ENCODE measurements around the gene SYNGR1. TPM values are rescaled to one million over a fixed set of nuclear protein-coding genes. Genes with fewer than 3 reads are reported as not detected.

The SYNGR1 gene
- polyA plus RNA-seq, 1 experiment, result 65.6 TPM

DNA sequence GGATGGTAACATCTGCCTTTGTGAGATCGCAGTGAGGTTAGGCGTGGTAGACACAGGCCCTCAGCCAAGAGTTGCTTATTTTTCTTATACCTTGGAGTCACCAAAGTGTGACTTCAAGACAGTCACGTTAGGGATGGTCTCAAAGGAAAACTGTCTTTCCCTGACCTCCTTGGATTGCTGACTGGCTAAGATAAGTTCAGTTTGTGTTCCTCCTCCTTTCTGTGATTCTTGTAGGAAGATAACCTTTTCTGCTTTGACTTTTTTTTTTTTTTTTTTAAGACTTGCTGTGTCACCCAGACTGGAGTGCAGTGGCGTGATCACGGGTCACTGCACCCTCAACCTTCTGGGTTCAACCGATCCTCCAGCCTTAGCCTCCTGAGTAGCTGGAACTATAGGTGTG, 72.9 kb downstream of the SYNGR1 start:
- DNase-seq (ENCODE audit: low read depth), result no peak
- H3K36me3 ChIP-seq (ENCODE audit: control insufficient read depth, insufficient read depth, low read length), result peaks cover 34% of the 10 kb centered on the region
- H3K27me3 ChIP-seq (ENCODE audit: control insufficient read depth, insufficient read depth, low read length), result no peaks in the 10 kb centered on the region
- POLR2A ChIA-PET, result no interaction called here
- CTCF ChIA-PET, result no interaction called here
- H3K4me3 ChIP-seq (ENCODE audit: low read depth, low read length), result no peak overlapping the region
- TF ChIP-seq, protein P1, sequence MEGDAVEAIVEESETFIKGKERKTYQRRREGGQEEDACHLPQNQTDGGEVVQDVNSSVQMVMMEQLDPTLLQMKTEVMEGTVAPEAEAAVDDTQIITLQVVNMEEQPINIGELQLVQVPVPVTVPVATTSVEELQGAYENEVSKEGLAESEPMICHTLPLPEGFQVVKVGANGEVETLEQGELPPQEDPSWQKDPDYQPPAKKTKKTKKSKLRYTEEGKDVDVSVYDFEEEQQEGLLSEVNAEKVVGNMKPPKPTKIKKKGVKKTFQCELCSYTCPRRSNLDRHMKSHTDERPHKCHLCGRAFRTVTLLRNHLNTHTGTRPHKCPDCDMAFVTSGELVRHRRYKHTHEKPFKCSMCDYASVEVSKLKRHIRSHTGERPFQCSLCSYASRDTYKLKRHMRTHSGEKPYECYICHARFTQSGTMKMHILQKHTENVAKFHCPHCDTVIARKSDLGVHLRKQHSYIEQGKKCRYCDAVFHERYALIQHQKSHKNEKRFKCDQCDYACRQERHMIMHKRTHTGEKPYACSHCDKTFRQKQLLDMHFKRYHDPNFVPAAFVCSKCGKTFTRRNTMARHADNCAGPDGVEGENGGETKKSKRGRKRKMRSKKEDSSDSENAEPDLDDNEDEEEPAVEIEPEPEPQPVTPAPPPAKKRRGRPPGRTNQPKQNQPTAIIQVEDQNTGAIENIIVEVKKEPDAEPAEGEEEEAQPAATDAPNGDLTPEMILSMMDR (IDR thresholded peaks at IDR 0.05; ENCODE audit: insufficient read depth, low read depth, low read length), result no peak

DNA sequence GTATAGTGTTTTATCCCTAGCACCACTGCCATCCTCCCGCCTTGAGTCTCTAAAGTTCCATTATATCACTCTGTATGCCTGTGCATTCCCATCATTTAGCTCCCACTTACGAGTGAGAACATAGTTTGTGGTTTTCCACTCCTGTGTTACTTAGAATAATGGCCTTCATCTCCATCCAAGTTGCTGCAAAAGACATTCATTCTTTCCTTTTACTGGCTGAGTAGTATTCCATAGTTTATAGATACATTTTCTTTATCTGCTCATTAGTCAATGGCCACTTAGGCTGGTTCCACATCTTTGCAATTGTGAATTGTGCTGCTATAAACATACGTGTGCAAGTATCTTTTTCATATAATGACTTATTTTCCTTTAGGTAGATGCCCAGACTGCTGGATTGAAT, 74.2 kb downstream of the SYNGR1 start:
- CTCF ChIA-PET, result no interaction called here
- TF ChIP-seq, protein P1 (IDR thresholded peaks at IDR 0.05; ENCODE audit: insufficient read depth, low read depth, low read length), result no peak
- POLR2A ChIA-PET, result no interaction called here
- no peak for DNase-seq (ENCODE audit: low read depth)
- Histone ChIP-seq H3K4me3 (ENCODE audit: low read depth, low read length) (no peak overlapping the region), H3K36me3 (ENCODE audit: control insufficient read depth, insufficient read depth, low read length) (peaks cover 32% of the 10 kb centered on the region), H3K27me3 (ENCODE audit: control insufficient read depth, insufficient read depth, low read length) (no peaks in the 10 kb centered on the region)

DNA sequence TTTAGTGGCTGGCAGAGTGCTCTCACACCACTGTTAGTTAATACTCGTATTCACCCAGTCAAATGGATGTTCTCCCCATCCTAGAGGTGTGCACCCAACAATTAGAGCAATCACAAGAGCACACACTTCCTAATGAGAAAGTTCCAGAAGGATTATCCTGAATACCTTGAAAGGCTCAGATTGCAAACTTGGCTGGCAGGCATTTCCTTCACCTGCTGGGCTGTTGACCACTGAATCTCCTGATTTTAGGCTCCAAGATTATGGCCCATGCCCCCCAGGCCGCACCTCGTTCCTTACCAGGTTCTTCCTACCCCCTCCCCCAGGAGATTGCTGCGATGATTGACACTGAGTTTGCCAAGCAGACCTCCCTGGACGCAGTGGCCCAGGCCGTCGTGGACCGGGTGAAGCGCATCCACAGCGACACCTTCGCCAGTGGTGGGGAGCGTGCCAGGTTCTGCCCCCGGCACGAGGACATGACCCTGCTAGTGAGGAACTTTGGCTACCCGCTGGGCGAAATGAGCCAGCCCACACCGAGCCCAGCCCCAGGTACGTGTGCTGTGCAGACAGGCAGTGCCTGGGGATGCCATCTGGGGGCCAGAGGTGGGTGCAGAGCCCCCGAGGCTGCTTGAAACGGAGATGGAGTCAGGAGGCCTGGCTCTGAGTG, 76.7 kb downstream of the SYNGR1 start:
- CTCF ChIA-PET, result no interaction called here
- H3K36me3 ChIP-seq (ENCODE audit: control insufficient read depth, insufficient read depth, low read length), result peaks cover 29% of the 10 kb centered on the region
- POLR2A ChIA-PET, result no interaction called here
- DNase-seq (ENCODE audit: low read depth), result no peak
- TF ChIP-seq, protein P1 (IDR thresholded peaks at IDR 0.05; ENCODE audit: insufficient read depth, low read depth, low read length), result no peak
- H3K4me3 ChIP-seq (ENCODE audit: low read depth, low read length), result no peak overlapping the region
- H3K27me3 ChIP-seq (ENCODE audit: control insufficient read depth, insufficient read depth, low read length), result no peaks in the 10 kb centered on the region

DNA sequence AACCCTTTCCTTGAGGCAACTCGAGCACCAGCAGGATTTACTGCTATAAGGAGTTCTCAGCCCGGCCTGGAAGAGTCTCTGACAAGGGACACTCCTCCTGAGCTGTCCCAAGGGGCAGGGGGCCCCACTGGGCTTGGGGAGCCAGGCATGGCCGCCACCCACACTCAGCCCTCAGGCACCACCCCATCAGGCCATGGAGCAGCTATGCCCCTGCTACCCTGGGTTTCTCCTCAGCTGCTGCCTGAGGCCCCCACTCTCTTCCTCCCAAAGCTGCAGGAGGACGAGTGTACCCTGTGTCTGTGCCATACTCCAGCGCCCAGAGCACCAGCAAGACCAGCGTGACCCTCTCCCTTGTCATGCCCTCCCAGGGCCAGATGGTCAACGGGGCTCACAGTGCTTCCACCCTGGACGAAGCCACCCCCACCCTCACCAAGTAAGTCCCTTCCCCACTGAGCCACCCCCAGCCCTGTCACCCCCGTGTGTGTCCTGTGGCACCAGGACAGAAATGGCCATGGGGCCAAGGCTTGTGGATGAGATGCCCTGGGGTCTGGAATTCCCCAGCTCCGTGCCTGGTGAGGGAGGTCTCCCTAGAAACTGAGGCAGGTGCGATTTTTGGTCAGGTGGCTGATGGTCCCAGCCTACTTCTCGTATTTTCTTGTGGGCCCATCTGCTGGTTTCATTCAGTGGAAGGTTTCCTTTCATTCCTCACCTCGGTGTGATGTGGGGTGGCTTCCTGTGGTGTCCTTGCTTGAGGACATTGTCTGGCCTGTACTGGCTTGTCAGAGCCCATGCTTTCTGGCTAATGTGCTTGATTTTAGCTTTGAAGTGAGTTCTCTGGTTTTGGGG, 78.2 kb downstream of the SYNGR1 start:
- TF ChIP-seq, protein P1 (IDR thresholded peaks at IDR 0.05; ENCODE audit: insufficient read depth, low read depth, low read length), result no peak
- DNase-seq (ENCODE audit: low read depth), result no peak
- Histone ChIP-seq H3K36me3 (ENCODE audit: control insufficient read depth, insufficient read depth, low read length) (peaks cover 34% of the 10 kb centered on the region), H3K27me3 (ENCODE audit: control insufficient read depth, insufficient read depth, low read length) (no peaks in the 10 kb centered on the region), H3K4me3 (ENCODE audit: low read depth, low read length) (no peak overlapping the region)
- CTCF ChIA-PET, result interaction anchor here (0.8 to 1.4 kb wide), 3 partner anchors 9 to 87 kb away, joined by 3 to 4 read pairs (median 3); no protein-coding TSS in a partner anchor
- POLR2A ChIA-PET, result no interaction called here

DNA sequence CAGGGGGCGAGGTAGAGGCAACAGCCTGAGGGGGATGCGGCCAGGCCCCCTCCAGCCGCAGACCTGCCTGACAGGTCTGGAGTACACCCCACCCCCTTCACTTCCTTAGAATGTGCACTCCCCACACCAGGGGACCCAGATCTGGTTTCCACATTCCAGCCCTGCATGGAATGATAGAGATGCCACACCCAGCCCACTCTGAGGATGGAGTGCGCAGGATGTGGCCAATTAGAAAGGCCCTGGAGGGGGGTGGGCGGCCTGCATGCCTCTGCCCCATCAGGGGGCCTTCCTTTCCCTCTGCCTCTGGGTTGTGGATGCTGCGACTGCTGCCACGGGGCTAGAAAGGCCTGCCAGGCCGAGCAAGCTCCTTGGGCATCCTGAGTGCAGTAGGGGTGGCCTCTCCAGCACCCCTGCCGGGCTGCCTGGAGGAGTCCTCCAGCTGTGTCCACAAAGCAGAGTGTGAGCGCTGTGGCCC, 78.8 kb downstream of the SYNGR1 start:
- CTCF ChIA-PET, result interaction anchor here (0.7 to 1.4 kb wide), 4 partner anchors 9 to 86 kb away, joined by 3 to 4 read pairs (median 3); no protein-coding TSS in a partner anchor
- POLR2A ChIA-PET, result no interaction called here
- peaks cover 34% of the 10 kb centered on the region for H3K36me3 ChIP-seq (ENCODE audit: control insufficient read depth, insufficient read depth, low read length)
- no peaks in the 10 kb centered on the region for H3K27me3 ChIP-seq (ENCODE audit: control insufficient read depth, insufficient read depth, low read length)
- TF ChIP-seq, protein P1 (IDR thresholded peaks at IDR 0.05; ENCODE audit: insufficient read depth, low read depth, low read length), result peak; percentile 3; the same call in 1 of the 2 replicates
- DNase-seq (ENCODE audit: low read depth), result no peak
- no peak overlapping the region for H3K4me3 ChIP-seq (ENCODE audit: low read depth, low read length)
